T-cell (primary cell): ENCODE results near the gene TRAK2. TPM values are rescaled to one million over a fixed set of nuclear protein-coding genes. Genes with fewer than 3 reads are reported as not detected.

ENCODE experiments used
- total RNA-seq, 35 experiments: library from RNA in 6 of 35; stranded (reverse) in 6 of 35; fragments of 120-200 nt in 1 of 35; gene quantifications; one replicate each; pipeline versions ENCODE4 v1.2.1 to v1.2.4 and lab custom pipeline; 2013 to 2026

The TRAK2 gene
- total RNA-seq, 5 donors from 2014 or later (not counting 1 experiment from before 2014, with no cell fraction given) = 39.5 to 47.9 (median 43.4) TPM

Other genes starting within 250 kb of the TRAK2 start
- 100 to 1,000 TPM; 116 to 306 (median 255) TPM for gene CASP8, start 190.9 kb downstream of the TRAK2 start, total RNA-seq
- gene FLACC1, start 94.1 kb downstream of the TRAK2 start, total RNA-seq = 1 to 10 TPM; 5.3 to 8.4 (median 6.5) TPM
- gene STRADB, start 282 bp upstream of the TRAK2 start, total RNA-seq = 10 to 100 TPM; 10.2 to 24.2 (median 18.0) TPM
- 10 to 100 TPM in 1 of 5 donors, 1 to 10 TPM in 4; 4.5 to 10.1 (median 7.8) TPM for gene TMEM237, start 192.0 kb upstream of the TRAK2 start, total RNA-seq
- gene MPP4, start 247.2 kb upstream of the TRAK2 start, total RNA-seq = under 1 TPM in 1 of 5 donors, not detected in 4; 0.13 TPM